HepG2 (cell line): ENCODE results near the gene KIAA0319L. TPM values are rescaled to one million over a fixed set of nuclear protein-coding genes. Genes with fewer than 3 reads are reported as not detected.

Experiments used
- ATAC-seq: fragments of 200-7000 bp; cut with Tn5 transposase; 3 replicates; pipeline ENCODE4 v1.9.1; 2020; ENCODE audit warnings: mild to moderate bottlenecking, moderate library complexity
- BruUV-seq: library from RNA; stranded (reverse); fragments of 400-500 nt; replicated peaks from 2 replicates; lab custom pipeline; 2021; lab: Mats Ljungman, UMichigan
- CTCF ChIA-PET: fragments of 300-600 bp; formaldehyde crosslinking; extraction: SDS; loops from one replicate; lab custom pipeline; 2021; ENCODE audit warnings: low total read pairs, inconsistent platforms, low intra/inter-chr PET ratio; lab: Yijun Ruan, JAX
- POLR2A ChIA-PET: fragments of 350-600 bp; sonication (Branson Sonifier 250); formaldehyde crosslinking; loops from one replicate; lab custom pipeline; 2020; ENCODE audit warnings: antibody characterized with exemption, inconsistent platforms; lab: Yijun Ruan, JAX
- DNase-seq: peaks from one replicate; pipeline ENCODE4 v3.0.0-alpha.2; 2015; ENCODE audit warnings: low spot score
- FAIRE-seq: peaks from 3 replicates; lab custom pipeline; 2011; peaks lifted over from hg19 to GRCh38; lab: Jason Lieb, UNC
- H2AFZ ChIP-seq: one replicate; pipeline ENCODE4 v1.6.1; 2011; ENCODE audit warnings: low read length, inconsistent platforms
- H3K27ac ChIP-seq: fragments of 300-600 bp; 3 replicates; pipeline ENCODE4 v1.8.0; 2011; ENCODE audit warnings: mixed run types, mild to moderate bottlenecking, mixed read lengths, low read length, inconsistent platforms; ENCODE audit not compliant: insufficient read depth; ENCODE audit errors: extremely low read length
- H3K27me3 ChIP-seq, 2 experiments: fragments of 200-600 bp in 1 of 2; 2 replicates in 1 of 2; 3 replicates in 1 of 2; pipeline versions ENCODE4 v1.6.0 to v1.8.0; 2011; ENCODE audit warnings: low read length in 2 of 2, mild to moderate bottlenecking in 2 of 2, moderate library complexity in 2 of 2, inconsistent platforms in 1 of 2; ENCODE audit not compliant: insufficient read depth in 2 of 2, control insufficient read depth in 1 of 2
- H3K36me3 ChIP-seq, 2 experiments: fragments of 200-600 bp in 1 of 2; replicated peaks in 1 of 2; 2 replicates in 1 of 2; 3 replicates in 1 of 2; pipeline versions ENCODE4 v1.5.1 to v1.8.0; 2011; ENCODE audit warnings: low read length in 2 of 2, inconsistent platforms in 1 of 2; ENCODE audit not compliant: insufficient read depth in 2 of 2, control insufficient read depth in 1 of 2
- H3K4me1 ChIP-seq: 2 replicates; pipeline ENCODE4 v1.5.1; 2012; ENCODE audit warnings: low read length, inconsistent platforms; ENCODE audit not compliant: insufficient read depth
- H3K4me2 ChIP-seq: 2 replicates; pipeline ENCODE4 v1.6.0; 2011; ENCODE audit warnings: low read depth, low read length, inconsistent platforms
- H3K4me3 ChIP-seq, 3 experiments: fragments of 200-600 bp in 1 of 3; sonication (generic), shearing (Covaris generic) in 1 of 3; replicated peaks in 1 of 3; 2 replicates each; pipeline ENCODE4 v1.5.1; 2011 to 2016; ENCODE audit warnings: low read length in 3 of 3, inconsistent platforms in 2 of 3, low read depth in 2 of 3, mild to moderate bottlenecking in 2 of 3, control low read depth in 1 of 3, mixed read lengths in 1 of 3; ENCODE audit not compliant: insufficient read depth in 1 of 3
- H3K79me2 ChIP-seq: one replicate; pipeline ENCODE4 v1.6.1; 2011; ENCODE audit warnings: low read length, inconsistent platforms; ENCODE audit not compliant: insufficient read depth
- H3K9ac ChIP-seq: 2 replicates; pipeline ENCODE4 v1.6.0; 2011; ENCODE audit warnings: mild to moderate bottlenecking, low read depth, low read length, inconsistent platforms; ENCODE audit not compliant: insufficient read depth
- H3K9me3 ChIP-seq: 2 replicates; pipeline ENCODE4 v1.5.1; 2012; ENCODE audit warnings: mild to moderate bottlenecking, low read length
- H4K20me1 ChIP-seq: 2 replicates; pipeline ENCODE4 v1.6.0; 2011; ENCODE audit warnings: inconsistent platforms, mild to moderate bottlenecking, low read length, moderate library complexity; ENCODE audit not compliant: insufficient read depth
- ARNTL ChIP-seq: sonication (generic); formaldehyde crosslinking; IDR thresholded peaks from 2 replicates; pipeline ENCODE4 v1.4.0; 2020; ENCODE audit warnings: mild to moderate bottlenecking, missing genetic modification reagents
- BORCS8-MEF2B ChIP-seq: sonication (generic); formaldehyde crosslinking; IDR thresholded peaks from 2 replicates; pipeline ENCODE4 v1.8.0; 2022; ENCODE audit warnings: mild to moderate bottlenecking, missing genetic modification reagents
- RBM22 ChIP-seq: fragments of 200-400 bp; formaldehyde crosslinking; optimal IDR thresholded peaks from 2 replicates; pipeline ENCODE3; 2017; ENCODE audit warnings: mild to moderate bottlenecking, low read length, moderate library complexity
- ZNF318 ChIP-seq: sonication (generic); formaldehyde crosslinking; IDR thresholded peaks from 2 replicates; pipeline ENCODE4 v1.4.0; 2020; ENCODE audit warnings: mild to moderate bottlenecking, missing genetic modification reagents
- WGBS: methylation state at CpG from one replicate; pipeline ENCODE4 v1.1.6; 2017; ENCODE audit warnings: low lambda C conversion rate; 5-methylcytosine and 5-hydroxymethylcytosine counted together
- in situ Hi-C: cut with HindIII; loops from 2 replicates; pipeline ENCODE4 v1.10.0; 2017; ENCODE audit warnings: low pct_unique_long_range_greater_than_20kb; ENCODE audit not compliant: extremely low pct_ligation_motif_present
- intact Hi-C: fragments of 100-400 bp; cut with micrococcal nuclease; formaldehyde crosslinking; loops from one replicate; pipeline ENCODE4 v1.10.0; 2022; ENCODE audit not compliant: unreplicated experiment
- polyA plus RNA-seq, 8 experiments: library from polyadenylated mRNA; depleted of rRNA in 3 of 8; stranded (reverse) in 7 of 8; unstranded in 1 of 8; fragments of >200 nt; fragmentation: Illumina TruSeq in 4 of 8; extraction: Trizol in 4 of 8; gene quantifications; 2 replicates each; pipeline versions ENCODE4 v1.2.1 to v1.2.3, GENCODE V29; 2011 to 2016; ENCODE audit warnings: low read depth in 4 of 8, missing spikeins in 1 of 8, mixed read lengths in 1 of 8; ENCODE audit not compliant: insufficient read depth in 1 of 8
- total RNA-seq, 5 experiments: library from RNA; depleted of rRNA; stranded (reverse); fragments of >200 nt; fragmentation: Illumina TruSeq; extraction: Trizol; gene quantifications; 2 replicates each; pipeline ENCODE4 v1.2.3, GENCODE V29; 2016; ENCODE audit warnings: low read depth in 1 of 5

KIAA0319L gene
- total and polyA plus RNA-seq, 2 of the 13 experiments (the other 11 are each of a cell fraction or from before 2014, with no cell fraction given) = 33.4 to 82.6 TPM

- no peak for TF ChIP-seq ZNF318
- TF ChIP-seq ARNTL = no peak
Observed at GRCh38 chr1:35603468-35603867, 46.3 kb upstream of the KIAA0319L start (continued).

- BruUV-seq = TSS peak; percentile 18
- in situ Hi-C loops (no loop called here), intact Hi-C loops (no loop called here)
- Histone ChIP-seq H3K79me2 (no peaks in the 10 kb centered on the region), H3K27me3 (no peaks in the 10 kb centered on the region), H3K9ac (no peak overlapping the region), H3K4me2 (no peak overlapping the region), H2AFZ (no peak overlapping the region), H3K9me3 (no peaks in the 10 kb centered on the region), H3K27ac (no peak overlapping the region), H3K36me3 (peaks cover 12 to 50% of the 10 kb centered on the region in 2 experiments), H3K4me3 (no peak overlapping the region), H4K20me1 (no peaks in the 10 kb centered on the region), H3K4me1 (no peaks in the 10 kb centered on the region)
- WGBS = 98% methylated on average over 3 of the region's 3 CpGs
- DNase-seq (no peak), FAIRE-seq (no peak), ATAC-seq (no peak)
- POLR2A ChIA-PET = no interaction called here
- CTCF ChIA-PET = no interaction called here
- TF ChIP-seq BORCS8-MEF2B (CRISPR knock-in tag) = no peak
- peak; percentile 58 for TF ChIP-seq RBM22
Observed at GRCh38 chr1:35600593-35600992, 43.4 kb upstream of the KIAA0319L start.
